Measurements from ENCODE around the gene RARB.

DNA sequence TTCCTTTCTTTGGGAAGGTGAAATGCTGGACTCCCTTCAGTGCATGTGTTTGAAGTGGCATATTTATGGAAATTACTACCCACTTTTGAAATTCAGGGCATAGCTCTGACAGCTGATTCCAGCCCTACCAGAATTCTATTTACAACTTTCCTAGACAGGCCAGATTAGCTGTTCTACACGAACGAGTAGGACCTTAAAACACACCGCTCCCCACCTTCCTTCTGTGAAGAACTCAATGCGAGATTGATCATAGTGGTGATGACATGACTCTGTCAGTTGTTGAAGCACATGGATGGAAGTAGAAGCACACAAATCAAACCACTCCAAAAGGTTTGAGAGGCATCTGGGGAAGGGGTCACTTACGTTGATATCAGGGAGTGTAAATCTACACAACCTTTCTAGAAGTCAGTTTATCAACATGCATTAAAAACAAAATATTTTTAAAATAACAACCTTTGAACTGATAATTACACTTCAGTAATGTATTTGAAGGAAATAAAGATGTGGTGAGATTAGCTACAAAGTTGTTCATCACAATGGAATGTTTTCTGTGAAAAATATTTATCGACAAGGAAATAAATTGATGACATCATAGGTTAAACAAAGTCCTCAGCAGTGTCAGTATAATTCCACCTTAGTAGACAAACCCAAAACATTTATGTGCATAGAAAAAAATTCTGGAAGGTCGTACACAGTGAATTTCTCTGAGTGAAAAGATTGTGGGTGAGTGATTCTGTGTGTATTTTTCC lies 29.8 kb downstream of the RARB start:
- TF ChIP-seq, protein P1, sequence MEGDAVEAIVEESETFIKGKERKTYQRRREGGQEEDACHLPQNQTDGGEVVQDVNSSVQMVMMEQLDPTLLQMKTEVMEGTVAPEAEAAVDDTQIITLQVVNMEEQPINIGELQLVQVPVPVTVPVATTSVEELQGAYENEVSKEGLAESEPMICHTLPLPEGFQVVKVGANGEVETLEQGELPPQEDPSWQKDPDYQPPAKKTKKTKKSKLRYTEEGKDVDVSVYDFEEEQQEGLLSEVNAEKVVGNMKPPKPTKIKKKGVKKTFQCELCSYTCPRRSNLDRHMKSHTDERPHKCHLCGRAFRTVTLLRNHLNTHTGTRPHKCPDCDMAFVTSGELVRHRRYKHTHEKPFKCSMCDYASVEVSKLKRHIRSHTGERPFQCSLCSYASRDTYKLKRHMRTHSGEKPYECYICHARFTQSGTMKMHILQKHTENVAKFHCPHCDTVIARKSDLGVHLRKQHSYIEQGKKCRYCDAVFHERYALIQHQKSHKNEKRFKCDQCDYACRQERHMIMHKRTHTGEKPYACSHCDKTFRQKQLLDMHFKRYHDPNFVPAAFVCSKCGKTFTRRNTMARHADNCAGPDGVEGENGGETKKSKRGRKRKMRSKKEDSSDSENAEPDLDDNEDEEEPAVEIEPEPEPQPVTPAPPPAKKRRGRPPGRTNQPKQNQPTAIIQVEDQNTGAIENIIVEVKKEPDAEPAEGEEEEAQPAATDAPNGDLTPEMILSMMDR (IDR thresholded peaks at IDR 0.05): no peak
- no peak for TF ChIP-seq ZFX (IDR thresholded peaks at IDR 0.05; ENCODE audit: borderline replicate concordance)

All from 22Rv1 (cell line).